ENCODE results near the gene GPR55.

GPR55 gene

DNA sequence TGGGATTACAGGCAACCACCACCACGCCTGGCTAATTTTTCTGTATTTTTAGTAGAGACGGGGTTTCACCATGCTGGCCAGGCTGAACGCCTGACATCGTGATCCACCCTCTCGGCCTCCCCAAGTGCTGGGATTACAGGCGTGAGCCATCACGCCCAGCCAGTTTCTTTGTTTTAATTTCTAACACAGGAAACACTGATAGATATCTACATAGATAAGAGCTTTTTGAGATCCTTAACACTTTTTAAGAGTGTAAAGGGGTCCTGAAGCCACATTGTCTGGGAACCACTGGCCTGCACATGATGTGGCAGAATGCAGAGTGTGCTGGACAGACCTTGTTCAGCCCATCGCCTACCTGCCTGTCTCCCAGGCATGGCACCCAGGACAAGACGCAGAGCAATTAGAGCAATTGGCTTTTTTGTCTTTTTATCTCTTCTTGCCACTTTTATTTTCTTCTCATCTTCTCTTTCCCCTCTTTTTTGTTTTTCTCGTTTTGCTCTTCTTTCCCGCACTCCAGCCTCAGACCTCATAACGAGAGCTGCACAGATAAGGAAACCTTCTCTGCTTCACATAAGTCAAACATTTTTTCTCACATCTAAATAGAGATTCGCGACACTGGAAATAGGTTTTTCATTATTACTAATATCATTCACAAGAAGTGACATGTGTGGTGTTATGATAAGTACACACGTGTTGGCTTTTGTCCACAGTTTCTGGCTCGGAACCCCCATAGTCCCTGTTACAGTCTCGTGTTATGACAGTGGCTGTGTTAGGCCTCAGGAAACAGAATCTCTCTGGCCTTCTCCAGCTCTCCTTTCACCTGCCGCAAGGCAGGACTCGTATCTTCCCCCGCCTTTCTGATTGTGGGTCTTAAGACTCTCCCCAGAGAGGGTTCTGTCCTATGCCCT, 25.2 kb upstream of the GPR55 start:
- Histone ChIP-seq H3K4me1 (ENCODE audit: control insufficient read depth, insufficient read depth, low read length) (peaks cover 5% of the 10 kb centered on the region), H3K27ac (ENCODE audit: low read length) (no peak overlapping the region), H3K4me3 (ENCODE audit: low read length in 2 of 2) (no peak overlapping the region), H3K9ac (ENCODE audit: low read length in 2 of 2) (no peak overlapping the region), H3K27me3 (ENCODE audit: control insufficient read depth in 1 of 2, insufficient read depth in 2 of 2, low read length in 2 of 2) (no peaks in the 10 kb centered on the region), H3K9me3 (ENCODE audit: control insufficient read depth in 2 of 2, low read length in 2 of 2) (no peaks in the 10 kb centered on the region), H3K36me3 (ENCODE audit: control insufficient read depth in 2 of 2, insufficient read depth in 2 of 2, low read length in 2 of 2) (no peaks in the 10 kb centered on the region)

DNA sequence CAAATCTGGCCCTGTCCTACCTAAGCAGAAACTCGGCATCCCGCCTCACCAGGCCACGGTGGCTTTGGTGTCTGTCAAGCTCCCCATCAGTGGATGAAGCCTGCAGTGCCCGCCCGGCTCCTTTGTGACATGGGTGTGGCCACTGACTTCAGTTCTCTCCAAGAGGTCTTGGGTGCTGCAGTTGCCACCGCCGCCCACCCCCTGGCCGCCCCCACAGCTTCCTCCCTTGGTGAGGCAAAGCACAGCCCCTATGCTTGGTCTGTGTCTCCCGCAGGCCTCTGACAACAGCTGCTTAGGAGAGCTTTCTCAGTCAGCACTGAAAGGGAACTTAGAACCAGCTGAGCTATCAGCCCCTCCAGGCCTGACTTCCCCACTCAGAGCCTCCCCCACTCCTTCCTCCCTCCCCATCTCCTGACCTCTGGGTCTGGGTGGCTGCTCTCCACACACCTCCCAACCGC, 22.9 kb upstream of the GPR55 start:
- H3K9me3 ChIP-seq (ENCODE audit: control insufficient read depth in 2 of 2, low read length in 2 of 2): no peaks in the 10 kb centered on the region
- no peak overlapping the region for H3K9ac ChIP-seq (ENCODE audit: low read length in 2 of 2)
- no peak overlapping the region for H3K4me3 ChIP-seq (ENCODE audit: low read length in 2 of 2)
- H3K4me1 ChIP-seq (ENCODE audit: control insufficient read depth, insufficient read depth, low read length): peaks cover 5% of the 10 kb centered on the region
- no peak overlapping the region for H3K27ac ChIP-seq (ENCODE audit: low read length)
- no peaks in the 10 kb centered on the region for H3K36me3 ChIP-seq (ENCODE audit: control insufficient read depth in 2 of 2, insufficient read depth in 2 of 2, low read length in 2 of 2)
- no peaks in the 10 kb centered on the region for H3K27me3 ChIP-seq (ENCODE audit: control insufficient read depth in 1 of 2, insufficient read depth in 2 of 2, low read length in 2 of 2)

DNA sequence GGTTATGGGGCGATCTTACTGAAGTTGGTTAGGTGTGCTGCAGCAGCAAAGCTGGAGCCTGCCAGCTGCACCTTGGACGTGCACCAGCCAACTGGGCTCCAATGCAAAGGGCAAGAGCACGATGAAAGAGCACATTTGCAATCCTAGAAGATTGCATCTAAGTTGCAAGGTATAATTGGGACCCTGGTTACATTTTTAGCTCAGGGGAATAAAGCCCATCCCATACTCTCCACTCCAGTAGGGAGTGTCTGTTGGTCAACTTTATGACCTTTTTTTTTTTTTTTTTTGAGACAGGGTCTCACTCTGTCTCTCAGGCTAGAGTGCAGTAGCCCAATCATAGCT, 22.2 kb upstream of the GPR55 start:
- no peak overlapping the region for H3K4me3 ChIP-seq (ENCODE audit: low read length in 2 of 2)
- peaks cover 5% of the 10 kb centered on the region for H3K4me1 ChIP-seq (ENCODE audit: control insufficient read depth, insufficient read depth, low read length)
- no peaks in the 10 kb centered on the region for H3K9me3 ChIP-seq (ENCODE audit: control insufficient read depth in 2 of 2, low read length in 2 of 2)
- H3K27me3 ChIP-seq (ENCODE audit: control insufficient read depth in 1 of 2, insufficient read depth in 2 of 2, low read length in 2 of 2): no peaks in the 10 kb centered on the region
- H3K9ac ChIP-seq (ENCODE audit: low read length in 2 of 2): no peak overlapping the region
- H3K27ac ChIP-seq (ENCODE audit: low read length): no peak overlapping the region
- no peaks in the 10 kb centered on the region for H3K36me3 ChIP-seq (ENCODE audit: control insufficient read depth in 2 of 2, insufficient read depth in 2 of 2, low read length in 2 of 2)

DNA sequence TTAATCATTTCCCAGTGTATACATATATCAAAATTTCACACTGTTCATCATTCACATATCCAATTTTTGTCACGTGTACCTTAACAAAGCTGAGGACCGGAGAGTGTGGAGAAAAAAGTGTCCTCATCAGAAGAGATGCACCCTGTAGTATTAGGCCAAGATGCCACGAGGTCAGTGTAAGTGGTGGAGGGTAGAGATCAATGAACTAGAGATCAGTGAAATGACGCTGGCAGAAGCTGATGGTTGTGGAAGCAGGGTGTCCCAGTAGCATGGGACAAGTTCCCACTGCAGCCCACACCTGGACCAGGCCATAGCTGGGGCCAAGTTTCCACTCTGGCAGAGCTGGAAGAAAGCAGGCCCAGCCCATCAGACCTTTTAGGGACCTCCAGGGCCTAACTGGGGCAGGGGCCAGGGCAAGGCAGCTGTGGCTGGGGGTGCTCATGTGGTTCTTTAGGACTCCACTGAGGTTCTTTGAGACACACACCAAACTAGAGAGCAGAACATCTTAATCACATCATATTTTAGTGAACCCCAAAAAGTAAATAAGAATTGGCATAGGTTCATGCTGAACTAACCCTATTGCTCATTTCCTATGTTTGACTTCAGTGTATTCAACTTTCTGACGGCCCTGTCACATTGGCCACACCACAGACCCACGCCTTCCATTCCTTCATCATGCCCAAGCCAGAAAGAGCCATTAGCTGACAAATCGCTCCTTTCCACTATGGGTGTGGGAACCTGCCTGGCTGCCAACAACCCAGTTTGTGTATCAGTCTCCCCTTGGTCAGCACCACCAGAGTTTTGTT, 21.6 kb upstream of the GPR55 start:
- Histone ChIP-seq H3K9me3 (ENCODE audit: control insufficient read depth in 2 of 2, low read length in 2 of 2) (no peaks in the 10 kb centered on the region), H3K9ac (ENCODE audit: low read length in 2 of 2) (no peak overlapping the region), H3K27ac (ENCODE audit: low read length) (no peak overlapping the region), H3K27me3 (ENCODE audit: control insufficient read depth in 1 of 2, insufficient read depth in 2 of 2, low read length in 2 of 2) (no peaks in the 10 kb centered on the region), H3K4me3 (ENCODE audit: low read length in 2 of 2) (no peak overlapping the region), H3K36me3 (ENCODE audit: control insufficient read depth in 2 of 2, insufficient read depth in 2 of 2, low read length in 2 of 2) (no peaks in the 10 kb centered on the region), H3K4me1 (ENCODE audit: control insufficient read depth, insufficient read depth, low read length) (peaks cover 5% of the 10 kb centered on the region)

- Histone ChIP-seq H3K27ac (ENCODE audit: low read length) (no peak overlapping the region), H3K9ac (ENCODE audit: low read length in 2 of 2) (no peak overlapping the region), H3K36me3 (ENCODE audit: control insufficient read depth in 2 of 2, insufficient read depth in 2 of 2, low read length in 2 of 2) (no peaks in the 10 kb centered on the region), H3K4me3 (ENCODE audit: low read length in 2 of 2) (no peak overlapping the region), H3K27me3 (ENCODE audit: control insufficient read depth in 1 of 2, insufficient read depth in 2 of 2, low read length in 2 of 2) (no peaks in the 10 kb centered on the region), H3K9me3 (ENCODE audit: control insufficient read depth in 2 of 2, low read length in 2 of 2) (no peaks in the 10 kb centered on the region), H3K4me1 (ENCODE audit: control insufficient read depth, insufficient read depth, low read length) (no peaks in the 10 kb centered on the region)
These were observed 19.8 kb upstream of the GPR55 start for GRCh38 chr2:230944757-230945372.

GRCh38 chr2:230944123-230944653, 19.1 kb upstream of the GPR55 start:
- Histone ChIP-seq H3K36me3 (ENCODE audit: control insufficient read depth in 2 of 2, insufficient read depth in 2 of 2, low read length in 2 of 2) (no peaks in the 10 kb centered on the region), H3K27ac (ENCODE audit: low read length) (no peak overlapping the region), H3K9ac (ENCODE audit: low read length in 2 of 2) (no peak overlapping the region), H3K4me1 (ENCODE audit: control insufficient read depth, insufficient read depth, low read length) (no peaks in the 10 kb centered on the region), H3K9me3 (ENCODE audit: control insufficient read depth in 2 of 2, low read length in 2 of 2) (no peaks in the 10 kb centered on the region), H3K27me3 (ENCODE audit: control insufficient read depth in 1 of 2, insufficient read depth in 2 of 2, low read length in 2 of 2) (no peaks in the 10 kb centered on the region), H3K4me3 (ENCODE audit: low read length in 2 of 2) (no peak overlapping the region)

DNA sequence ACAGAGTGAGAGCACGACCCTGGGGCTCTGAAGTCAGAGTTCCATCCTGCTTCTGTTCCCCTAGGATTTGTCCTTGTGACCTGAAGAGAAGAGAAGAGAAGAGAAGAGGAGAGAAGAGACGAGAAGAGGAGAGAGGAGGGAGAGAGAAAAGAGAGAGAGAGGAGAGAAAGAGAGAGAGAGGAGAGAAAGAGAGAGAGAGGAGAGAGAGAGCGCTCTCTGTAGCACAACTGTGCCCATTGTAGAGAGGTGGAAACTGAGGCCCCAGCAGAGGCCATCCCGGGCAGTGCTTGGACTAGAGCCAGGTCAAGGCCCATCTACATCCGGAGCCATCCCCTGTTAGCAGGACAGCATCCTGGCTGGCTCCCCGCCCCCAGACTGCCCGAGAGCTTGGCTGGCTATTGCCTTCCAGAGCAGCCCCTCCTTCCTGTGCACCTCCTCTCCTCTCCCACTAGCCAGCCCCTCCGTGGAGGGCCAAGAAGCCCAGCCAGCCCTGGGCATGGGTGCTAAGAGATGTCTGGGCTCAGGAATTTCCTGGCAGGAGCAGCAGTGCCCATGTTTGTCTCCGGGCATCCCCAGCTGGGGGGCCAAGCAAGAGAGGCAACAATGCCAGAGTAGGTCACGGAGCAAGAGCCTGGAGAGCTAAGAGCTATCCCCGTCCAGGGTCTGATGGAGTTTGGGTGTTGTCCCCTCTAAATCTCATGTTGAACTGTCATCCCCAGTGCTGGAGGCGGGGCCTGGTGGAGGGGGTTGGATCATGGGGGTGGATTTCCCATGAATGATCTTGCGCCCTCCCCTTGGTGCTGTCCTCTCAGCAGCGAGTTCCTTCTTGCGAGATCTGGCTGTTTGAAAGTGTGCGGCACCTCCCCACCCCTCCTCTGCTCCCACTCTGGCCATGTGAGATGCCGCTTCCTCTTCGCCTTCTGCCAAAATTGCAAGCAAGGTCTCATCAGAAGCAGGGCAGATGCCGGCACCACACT, 18.2 kb upstream of the GPR55 start:
- Histone ChIP-seq H3K27ac (ENCODE audit: low read length) (no peak overlapping the region), H3K9ac (ENCODE audit: low read length in 2 of 2) (no peak overlapping the region), H3K27me3 (ENCODE audit: control insufficient read depth in 1 of 2, insufficient read depth in 2 of 2, low read length in 2 of 2) (no peaks in the 10 kb centered on the region), H3K4me1 (ENCODE audit: control insufficient read depth, insufficient read depth, low read length) (no peaks in the 10 kb centered on the region), H3K36me3 (ENCODE audit: control insufficient read depth in 2 of 2, insufficient read depth in 2 of 2, low read length in 2 of 2) (no peaks in the 10 kb centered on the region), H3K9me3 (ENCODE audit: control insufficient read depth in 2 of 2, low read length in 2 of 2) (no peaks in the 10 kb centered on the region), H3K4me3 (ENCODE audit: low read length in 2 of 2) (no peak overlapping the region)

DNA sequence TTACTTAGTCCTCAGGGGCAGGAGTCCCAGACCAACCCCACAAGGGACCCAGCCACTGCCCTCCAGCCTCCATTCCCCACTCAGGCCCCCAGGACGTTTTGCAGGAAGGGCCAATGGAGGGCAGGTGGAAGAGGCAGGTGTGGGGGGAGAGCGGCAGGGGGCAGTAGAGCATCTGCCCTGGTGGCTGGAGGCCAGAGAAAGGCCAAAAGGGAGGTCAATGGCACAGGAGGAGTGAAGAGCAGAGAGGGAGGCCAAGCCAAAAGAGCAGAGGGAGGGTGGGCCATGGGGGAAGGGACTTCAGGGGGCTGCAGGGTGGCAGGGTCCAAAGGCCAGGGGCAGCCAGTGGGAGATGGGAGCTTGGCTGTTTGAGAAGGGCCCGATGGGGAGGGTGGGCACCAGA, 17.3 kb upstream of the GPR55 start:
- Histone ChIP-seq H3K9me3 (ENCODE audit: control insufficient read depth in 2 of 2, low read length in 2 of 2) (no peaks in the 10 kb centered on the region), H3K4me3 (ENCODE audit: low read length in 2 of 2) (no peak overlapping the region), H3K27me3 (ENCODE audit: control insufficient read depth in 1 of 2, insufficient read depth in 2 of 2, low read length in 2 of 2) (no peaks in the 10 kb centered on the region), H3K36me3 (ENCODE audit: control insufficient read depth in 2 of 2, insufficient read depth in 2 of 2, low read length in 2 of 2) (no peaks in the 10 kb centered on the region), H3K9ac (ENCODE audit: low read length in 2 of 2) (no peak overlapping the region), H3K27ac (ENCODE audit: low read length) (no peak overlapping the region), H3K4me1 (ENCODE audit: control insufficient read depth, insufficient read depth, low read length) (no peaks in the 10 kb centered on the region)

DNA sequence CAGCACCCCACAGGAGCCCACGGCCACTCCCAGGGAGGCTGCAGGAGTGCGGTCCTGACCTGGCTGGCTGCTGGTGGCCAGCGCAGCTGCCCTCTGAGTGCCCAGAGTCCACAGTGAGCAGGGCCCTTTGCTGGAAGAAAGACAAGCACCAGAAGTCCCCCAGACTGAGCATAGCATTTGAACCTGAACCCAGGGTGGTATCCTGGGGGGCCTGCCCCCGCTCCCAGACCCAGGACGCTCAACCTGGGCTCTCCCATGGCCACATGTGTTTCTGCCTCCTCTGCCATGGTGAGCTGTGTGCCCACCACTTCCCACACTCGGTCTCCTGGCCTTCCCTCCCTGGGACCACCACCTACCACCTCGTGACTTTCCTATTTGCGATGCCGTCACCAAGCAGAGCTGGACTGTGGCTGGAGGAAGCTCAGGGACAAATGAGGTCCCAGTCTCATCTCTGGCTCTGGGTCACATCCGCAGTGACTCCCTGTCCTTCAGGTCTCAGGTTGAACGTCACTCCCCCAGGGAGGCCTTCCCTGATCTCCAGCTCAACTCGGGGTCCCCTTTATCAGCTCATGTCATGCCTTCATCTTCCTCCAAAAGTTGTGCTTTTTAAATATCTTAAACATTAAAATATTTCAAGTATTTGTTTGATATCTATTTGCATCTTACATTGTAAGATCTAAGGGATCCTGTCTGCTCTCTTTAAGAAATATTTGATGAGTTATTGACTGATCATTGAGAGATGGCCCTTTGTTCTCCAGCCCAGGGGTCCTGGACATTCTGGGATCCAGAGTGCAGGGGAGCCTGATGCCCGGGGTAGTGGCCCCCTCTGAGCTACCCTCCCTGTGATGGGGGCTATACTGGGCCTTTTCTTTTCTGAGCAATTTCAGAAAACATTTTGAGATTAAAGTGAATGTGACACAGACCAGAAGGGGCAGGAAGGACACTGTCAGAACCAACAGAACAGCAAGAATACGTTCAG, 16.4 kb upstream of the GPR55 start:
- Histone ChIP-seq H3K4me3 (ENCODE audit: low read length in 2 of 2) (no peak overlapping the region), H3K27me3 (ENCODE audit: control insufficient read depth in 1 of 2, insufficient read depth in 2 of 2, low read length in 2 of 2) (no peaks in the 10 kb centered on the region), H3K27ac (ENCODE audit: low read length) (no peak overlapping the region), H3K4me1 (ENCODE audit: control insufficient read depth, insufficient read depth, low read length) (no peaks in the 10 kb centered on the region), H3K9me3 (ENCODE audit: control insufficient read depth in 2 of 2, low read length in 2 of 2) (peaks cover 0 to 2% of the 10 kb centered on the region in 2 donors), H3K9ac (ENCODE audit: low read length in 2 of 2) (no peak overlapping the region), H3K36me3 (ENCODE audit: control insufficient read depth in 2 of 2, insufficient read depth in 2 of 2, low read length in 2 of 2) (no peaks in the 10 kb centered on the region)
